Adrenal gland (tissue), 12 donors: ENCODE measurements around the gene PSMB2. TPM values are rescaled to one million over a fixed set of nuclear protein-coding genes. Genes with fewer than 3 reads are reported as not detected.

Experiments
- DNase-seq, 7 donors: peaks; one replicate each; pipeline ENCODE4 v3.0.0-alpha.2; 2019 to 2020
- H3K27ac ChIP-seq, 5 donors: fragments of 200-600 bp; sonication (generic) in 4 of 5; 1 replicate in 3 of 5; 2 replicates in 2 of 5; pipeline versions ENCODE4 v1.5.1 to v1.8.0; 2016 to 2020; ENCODE audit warnings: mild to moderate bottlenecking in 1 of 5
- H3K27me3 ChIP-seq: fragments of 200-600 bp; 2 replicates; pipeline ENCODE4 v1.8.0; 2021
- H3K36me3 ChIP-seq, 2 donors: fragments of 200-600 bp; replicated peaks in 1 of 2; 1 replicate in 1 of 2; 2 replicates in 1 of 2; pipeline versions ENCODE4 v1.5.1 to v1.8.0; 2018 to 2022
- H3K4me1 ChIP-seq, 2 donors: fragments of 200-600 bp; replicated peaks in 1 of 2; 1 replicate in 1 of 2; 2 replicates in 1 of 2; pipeline versions ENCODE4 v1.5.1 to v1.8.0; 2018 to 2021
- H3K4me3 ChIP-seq, 4 donors: fragments of 200-600 bp; sonication (generic) in 3 of 4; one replicate each; pipeline ENCODE4 v1.5.1; 2016 to 2018
- H3K9me3 ChIP-seq, 3 donors: fragments of 200-600 bp; sonication (generic) in 1 of 3; replicated peaks in 1 of 3; 1 replicate in 2 of 3; 2 replicates in 1 of 3; pipeline versions ENCODE4 v1.5.1 to v1.8.0; 2016 to 2021
- CTCF ChIP-seq, 6 experiments: fragments of 450-650 bp in 4 of 6; fragments of 200-600 bp in 2 of 6; sonication (generic) in 1 of 6; IDR thresholded peaks; 1 replicate in 5 of 6; 2 replicates in 1 of 6; pipeline versions ENCODE4 v1.5.1 to v1.8.0; 2016 to 2021; ENCODE audit warnings: antibody characterized with exemption in 6 of 6, mild to moderate bottlenecking in 2 of 6, moderate library complexity in 1 of 6
- POLR2A ChIP-seq, 2 donors: fragments of 450-650 bp; IDR thresholded peaks; one replicate each; pipeline ENCODE4 v1.6.1; 2017; ENCODE audit warnings: antibody characterized with exemption in 2 of 2, mild to moderate bottlenecking in 2 of 2, moderate library complexity in 1 of 2
- WGBS, 4 donors: extraction: QIAGEN DNeasy Blood & Tissue Kit in 2 of 4; methylation state at CpG; one replicate each; pipeline versions ENCODE4 v1.1.5 to v1.1.7; 2013 to 2017; 5-methylcytosine and 5-hydroxymethylcytosine counted together
- intact Hi-C, 2 donors: fragments of 100-400 bp; cut with DNase I; formaldehyde crosslinking; loops; one replicate each; pipeline versions ENCODE4 v1.14.1 to v1.15.0; 2022 to 2023
- polyA plus RNA-seq, 3 donors: library from polyadenylated mRNA; stranded (reverse); fragments of 200-250 nt in 2 of 3; fragments of 350-450 nt in 1 of 3; fragmentation: Illumina TruSeq in 1 of 3; extraction: RNeasy Lipid Tissue Mini Kit (QIAGEN cat#74804) in 1 of 3; gene quantifications; one replicate each; pipeline ENCODE4 v1.2.3, GENCODE V29; 2013 to 2014
- total RNA-seq, 9 donors: library from RNA; depleted of rRNA in 4 of 9; stranded (reverse); fragments of >200 nt in 4 of 9; fragments of 120-200 nt in 1 of 9; fragmentation: NEBNext Ultra II Directional in 1 of 9; extraction: Animal tissue kit (Norgen Biotek cat#: 25700) in 1 of 9; gene quantifications; one replicate each; pipeline versions ENCODE4 v1.1.0 to v1.2.4, GENCODE V29; 2013 to 2023
- donor health status: healthy with polysubstance abuse.
- donor health status: Bipolar disorder and iron deficiency.
- donor health status: DM: yes; HTN: yes; CAD: no.
- donor health status: DM: no; HTN: no; CAD: no.
- donor health status: DM: no; HTN: no; CAD: no.
- donor health status: DM: yes; HTN: yes; CAD: no.

The PSMB2 gene
- total and polyA plus RNA-seq, 12 donors: 23.5 to 120 (median 51.0) TPM

- H3K27ac ChIP-seq: no peak overlapping the region
- intact Hi-C loops: loop anchor here in 1 of 2 donors (2.0 to 5.0 kb wide), 2 partner anchors 156 to 207 kb away; no protein-coding TSS in a partner anchor
- DNase-seq: peak in 1 of 7 donors; percentile 27
- H3K36me3 ChIP-seq: peaks cover 0 to 4% of the 10 kb centered on the region in 2 donors
- TF ChIP-seq POLR2A (IDR thresholded peaks at IDR 0.05) (no peak), CTCF (IDR thresholded peaks at IDR 0.05) (no peak)
- no peaks in the 10 kb centered on the region for H3K9me3 ChIP-seq
- H3K27me3 ChIP-seq: peaks cover 22% of the 10 kb centered on the region
- WGBS, 4 donors: 79 to 81% (median 80%) methylated on average over 10 of the region's 10 CpGs
- H3K4me1 ChIP-seq: peaks cover 6 to 27% of the 10 kb centered on the region in 2 donors
- H3K4me3 ChIP-seq: no peak overlapping the region
These were observed 70.7 kb downstream of the PSMB2 start for GRCh38 chr1:35570589-35571137.

- peaks cover 6 to 27% of the 10 kb centered on the region in 2 donors for H3K4me1 ChIP-seq
These were observed 71.4 kb downstream of the PSMB2 start for GRCh38 chr1:35569936-35570335.

GRCh38 chr1:35568975-35569395, 72.3 kb downstream of the PSMB2 start:
- intact Hi-C loops: loop anchor here (5.0 to 10.0 kb wide), 4 partner anchors 117 to 364 kb away; partner anchors contain the start of gene C1orf216 (in 1 of the 2)
- Histone ChIP-seq H3K36me3 (peaks cover 0 to 12% of the 10 kb centered on the region in 2 donors), H3K4me1 (peaks cover 6 to 27% of the 10 kb centered on the region in 2 donors), H3K27me3 (peaks cover 15% of the 10 kb centered on the region), H3K4me3 (no peak overlapping the region), H3K9me3 (no peaks in the 10 kb centered on the region), H3K27ac (no peak overlapping the region)
- peak; percentile 73 to 92 (median 89) for TF ChIP-seq CTCF (IDR thresholded peaks at IDR 0.05)
- TF ChIP-seq POLR2A (IDR thresholded peaks at IDR 0.05): no peak
- 19 to 22% (median 21%) methylated on average over 4 of the region's 4 CpGs for WGBS, 4 donors
- peak; percentile 59 to 90 (median 75) for DNase-seq

More at GRCh38 chr1:35569936-35570335, 71.4 kb downstream of the PSMB2 start:
- intact Hi-C loops: loop anchor here (2.0 to 10.0 kb wide), 6 partner anchors 118 to 365 kb away; partner anchors contain the start of gene C1orf216 (in 1 of the 2)
- no peaks in the 10 kb centered on the region for H3K9me3 ChIP-seq
- peaks cover 18% of the 10 kb centered on the region for H3K27me3 ChIP-seq
- peaks cover 0 to 10% of the 10 kb centered on the region in 2 donors for H3K36me3 ChIP-seq
- WGBS, 4 donors: 61 to 75% (median 66%) methylated on average over 1 of the region's 1 CpG
- peak overlapping the region in 1 of 5 donors; percentile 42 for H3K27ac ChIP-seq
- H3K4me3 ChIP-seq: no peak overlapping the region
- peak in 3 of 7 donors; percentile 49 to 61 (median 60) for DNase-seq
- TF ChIP-seq POLR2A (IDR thresholded peaks at IDR 0.05) (no peak), CTCF (IDR thresholded peaks at IDR 0.05) (no peak)

- Histone ChIP-seq H3K9me3 (no peaks in the 10 kb centered on the region), H3K4me3 (no peak overlapping the region), H3K4me1 (peaks cover 3 to 22% of the 10 kb centered on the region in 2 donors), H3K27ac (no peak overlapping the region), H3K27me3 (peaks cover 7% of the 10 kb centered on the region), H3K36me3 (peaks cover 0 to 21% of the 10 kb centered on the region in 2 donors)
- WGBS, 4 donors: 62 to 72% (median 67%) methylated on average over 9 of the region's 9 CpGs
- TF ChIP-seq POLR2A (IDR thresholded peaks at IDR 0.05) (no peak), CTCF (IDR thresholded peaks at IDR 0.05) (no peak)
- intact Hi-C loops: loop anchor here (5.0 to 10.0 kb wide), 4 partner anchors 116 to 363 kb away; partner anchors contain the start of gene C1orf216 (in 1 of the 2)
- DNase-seq: no peak
These were observed 73.3 kb downstream of the PSMB2 start for GRCh38 chr1:35567947-35568558.
